Calu3 (cell line): ENCODE data around the gene UQCC2. TPM values are rescaled to one million over a fixed set of nuclear protein-coding genes. Genes with fewer than 3 reads are reported as not detected.

Source experiments
- BruUV-seq: library from RNA; stranded (reverse); fragments of 400-500 nt; replicated peaks from 2 replicates; lab custom pipeline; 2021; lab: Mats Ljungman, UMichigan
- CTCF ChIA-PET: fragments of 300-600 bp; sonication (Branson Sonifier 250); formaldehyde crosslinking; loops from one replicate; lab custom pipeline; 2022; ENCODE audit warnings: antibody characterized with exemption; lab: Charles Lee
- DNase-seq: peaks from one replicate; pipeline ENCODE4 v3.0.0; 2022
- H3K27ac Mint-ChIP-seq: one replicate; pipeline ENCODE4 v1.8.0; 2022; ENCODE audit warnings: mixed read lengths; ENCODE audit not compliant: unreplicated experiment
- H3K27me3 Mint-ChIP-seq: one replicate; pipeline ENCODE4 v1.8.0; 2022; ENCODE audit warnings: mixed read lengths; ENCODE audit not compliant: unreplicated experiment
- H3K36me3 Mint-ChIP-seq: one replicate; pipeline ENCODE4 v1.8.0; 2022; ENCODE audit warnings: mild to moderate bottlenecking, moderate library complexity, mixed read lengths; ENCODE audit not compliant: insufficient read depth, unreplicated experiment
- H3K4me1 Mint-ChIP-seq: one replicate; pipeline ENCODE4 v1.8.0; 2022; ENCODE audit warnings: mild to moderate bottlenecking, low read depth, mixed read lengths; ENCODE audit not compliant: unreplicated experiment
- H3K4me3 Mint-ChIP-seq: one replicate; pipeline ENCODE4 v1.8.0; 2022; ENCODE audit warnings: mild to moderate bottlenecking, low read depth, moderate library complexity, mixed read lengths; ENCODE audit not compliant: unreplicated experiment
- H3K9me3 Mint-ChIP-seq: one replicate; pipeline ENCODE4 v1.8.0; 2022; ENCODE audit warnings: low read depth, mixed read lengths; ENCODE audit not compliant: unreplicated experiment
- CTCF ChIP-seq: fragments of 200-600 bp; IDR thresholded peaks from one replicate; pipeline ENCODE4 v1.8.0; 2022; ENCODE audit warnings: antibody characterized with exemption; ENCODE audit not compliant: unreplicated experiment
- intact Hi-C: fragments of 100-400 bp; cut with micrococcal nuclease; formaldehyde crosslinking; loops from one replicate; pipeline ENCODE4 v1.10.0; 2022; ENCODE audit not compliant: unreplicated experiment
- total RNA-seq: library from RNA; stranded (reverse); gene quantifications from 2 replicates; pipeline ENCODE4 v1.2.3, GENCODE V29; 2022

UQCC2 gene
- total RNA-seq, 1 experiment from 2014 or later = 142 TPM

GRCh38 chr6:33683576-33684427 lies 27.7 kb downstream of the UQCC2 start:
- BruUV-seq = no TSS peak
- intact Hi-C loops = no loop called here
- Mint-ChIP-seq H3K27ac (no peak overlapping the region), H3K36me3 (peaks cover 65% of the 10 kb centered on the region), H3K4me1 (no peaks in the 10 kb centered on the region), H3K9me3 (no peaks in the 10 kb centered on the region), H3K27me3 (no peaks in the 10 kb centered on the region), H3K4me3 (no peak overlapping the region)
- no peak for DNase-seq
- TF ChIP-seq CTCF = no peak
- CTCF ChIA-PET = interaction anchor here (1.8 kb wide), 1 partner anchor 94 kb away, joined by 4 read pairs; no protein-coding TSS in a partner anchor

- no TSS peak for BruUV-seq
- CTCF ChIA-PET = interaction anchor here (1.8 kb wide), 1 partner anchor 93 kb away, joined by 4 read pairs; no protein-coding TSS in a partner anchor
- Mint-ChIP-seq H3K4me1 (no peaks in the 10 kb centered on the region), H3K36me3 (peaks cover 63% of the 10 kb centered on the region), H3K27me3 (no peaks in the 10 kb centered on the region), H3K9me3 (no peaks in the 10 kb centered on the region), H3K27ac (no peak overlapping the region), H3K4me3 (no peak overlapping the region)
- intact Hi-C loops = no loop called here
- TF ChIP-seq CTCF = no peak
- DNase-seq = no peak
Measured at GRCh38 chr6:33683051-33683571, 28.4 kb downstream of the UQCC2 start.

- intact Hi-C loops = no loop called here
- Mint-ChIP-seq H3K4me3 (no peak overlapping the region), H3K4me1 (no peaks in the 10 kb centered on the region), H3K36me3 (peaks cover 71% of the 10 kb centered on the region), H3K27ac (no peak overlapping the region), H3K27me3 (no peaks in the 10 kb centered on the region), H3K9me3 (no peaks in the 10 kb centered on the region)
- no peak for DNase-seq
- no TSS peak for BruUV-seq
- no peak for TF ChIP-seq CTCF
- CTCF ChIA-PET = no interaction called here
Measured at GRCh38 chr6:33682341-33682740, 29.2 kb downstream of the UQCC2 start.

DNA sequence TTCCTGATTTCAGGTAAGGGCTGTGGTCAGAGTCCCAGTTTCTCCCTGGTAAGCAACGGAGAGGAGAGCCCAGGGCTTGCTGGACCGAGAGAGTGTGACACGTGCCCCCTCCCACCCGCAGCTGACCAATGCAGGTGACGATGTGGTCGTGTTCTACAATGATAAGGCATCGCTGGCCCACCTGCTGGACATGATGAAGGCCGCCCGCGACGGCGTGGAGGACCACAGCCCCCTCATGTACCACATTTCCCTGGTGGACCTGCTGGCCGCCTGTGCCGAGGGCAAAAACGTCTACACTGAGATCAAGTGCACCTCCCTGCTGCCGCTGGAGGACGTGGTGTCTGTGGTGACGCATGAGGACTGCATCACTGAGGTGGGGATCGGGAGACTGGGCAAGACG lies 31.7 kb downstream of the UQCC2 start:
- Mint-ChIP-seq H3K4me3 (no peak overlapping the region), H3K27me3 (no peaks in the 10 kb centered on the region), H3K36me3 (peaks cover 67% of the 10 kb centered on the region), H3K4me1 (no peaks in the 10 kb centered on the region), H3K9me3 (no peaks in the 10 kb centered on the region), H3K27ac (no peak overlapping the region)
- TF ChIP-seq CTCF = no peak
- no TSS peak for BruUV-seq
- DNase-seq = no peak
- CTCF ChIA-PET = no interaction called here
- intact Hi-C loops = no loop called here
